ENCODE data around the gene SLC6A17.

GRCh38 chr1:110211496-110212168, 61.3 kb downstream of the SLC6A17 start:
- no peak for TF ChIP-seq CTCF (IDR thresholded peaks at IDR 0.05; ENCODE audit: insufficient read depth, low read depth, low read length)
- TF ChIP-seq EZH2 (IDR thresholded peaks at IDR 0.05; ENCODE audit: insufficient read depth, low read length) = peak; percentile 100

Data from astrocyte (in vitro differentiated cells and primary cell).